Measurements from ENCODE around the gene GYPA. TPM values are rescaled to one million over a fixed set of nuclear protein-coding genes. Genes with fewer than 3 reads are reported as not detected.
"Not testable (repeated sequence)": the region's sequence is repeated elsewhere in the genome, so short reads cannot be mapped to it uniquely, and the experiment has no call there.

Gene GYPA
- total and polyA plus RNA-seq, 2 donors (not counting 1 experiment from before 2014, with no cell fraction given): not detected

DNA sequence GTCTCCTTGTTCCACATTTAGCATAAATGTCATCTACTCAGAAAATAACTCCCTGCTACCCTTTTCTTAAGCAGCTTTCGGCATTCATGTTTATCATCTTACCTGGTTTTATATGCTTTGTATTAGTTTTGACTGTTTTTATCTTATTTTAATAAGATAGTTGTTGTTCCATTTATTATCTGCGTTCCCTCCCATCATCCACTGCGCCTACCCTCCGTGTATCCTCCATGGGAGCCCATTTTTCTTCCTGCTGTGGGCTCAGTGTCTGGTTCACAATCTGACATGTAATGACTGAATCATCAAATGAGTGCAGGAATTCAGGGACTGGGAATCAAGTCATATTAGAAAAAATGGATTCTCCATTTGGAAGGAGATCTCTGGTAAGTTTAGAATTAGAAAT, 2.3 kb downstream of the GYPA start:
- H3K9me3 ChIP-seq (ENCODE audit: control insufficient read depth, insufficient read depth, low read depth, low read length); H3K27me3 ChIP-seq (ENCODE audit: control insufficient read depth, insufficient read depth, low read length); H4K20me1 ChIP-seq (ENCODE audit: control insufficient read depth, extremely low read depth, insufficient read depth, low read length); DNase-seq (ENCODE audit: low read depth in 2 of 2); H3K79me2 ChIP-seq (ENCODE audit: control insufficient read depth, insufficient read depth, low read length); H3K4me2 ChIP-seq (ENCODE audit: extremely low read depth, insufficient read depth, low read length); H3K9ac ChIP-seq (ENCODE audit: insufficient read depth, low read length); H3K4me1 ChIP-seq (ENCODE audit: control insufficient read depth, extremely low read depth, insufficient read depth, low read length); H3K27ac ChIP-seq (ENCODE audit: insufficient read depth, low read length); H2AFZ ChIP-seq (ENCODE audit: low read length); H3K36me3 ChIP-seq (ENCODE audit: control insufficient read depth, insufficient read depth, low read length); H3K4me3 ChIP-seq (replicated peaks in 1 of 4; ENCODE audit: control extremely low read depth in 1 of 4, insufficient read depth in 1 of 4, low read depth in 3 of 4, low read length in 4 of 4): not testable (repeated sequence)

- not testable (repeated sequence) for H3K79me2 ChIP-seq (ENCODE audit: control insufficient read depth, insufficient read depth, low read length); H3K27me3 ChIP-seq (ENCODE audit: control insufficient read depth, insufficient read depth, low read length); H3K9me3 ChIP-seq (ENCODE audit: control insufficient read depth, insufficient read depth, low read depth, low read length); H3K4me2 ChIP-seq (ENCODE audit: extremely low read depth, insufficient read depth, low read length); H3K4me3 ChIP-seq (replicated peaks in 1 of 4; ENCODE audit: control extremely low read depth in 1 of 4, insufficient read depth in 1 of 4, low read depth in 3 of 4, low read length in 4 of 4); H3K9ac ChIP-seq (ENCODE audit: insufficient read depth, low read length); H3K4me1 ChIP-seq (ENCODE audit: control insufficient read depth, extremely low read depth, insufficient read depth, low read length); H3K27ac ChIP-seq (ENCODE audit: insufficient read depth, low read length); H4K20me1 ChIP-seq (ENCODE audit: control insufficient read depth, extremely low read depth, insufficient read depth, low read length); H3K36me3 ChIP-seq (ENCODE audit: control insufficient read depth, insufficient read depth, low read length); H2AFZ ChIP-seq (ENCODE audit: low read length)
- peak in 1 of 2 donors; percentile 1 for DNase-seq (ENCODE audit: low read depth in 2 of 2)
Measured at GRCh38 chr4:144137137-144137931, 3.2 kb downstream of the GYPA start.

- H3K4me1 ChIP-seq (ENCODE audit: control insufficient read depth, extremely low read depth, insufficient read depth, low read length); H3K4me2 ChIP-seq (ENCODE audit: extremely low read depth, insufficient read depth, low read length); H2AFZ ChIP-seq (ENCODE audit: low read length); DNase-seq (ENCODE audit: low read depth in 2 of 2); H4K20me1 ChIP-seq (ENCODE audit: control insufficient read depth, extremely low read depth, insufficient read depth, low read length); H3K4me3 ChIP-seq (replicated peaks in 1 of 4; ENCODE audit: control extremely low read depth in 1 of 4, insufficient read depth in 1 of 4, low read depth in 3 of 4, low read length in 4 of 4); H3K27ac ChIP-seq (ENCODE audit: insufficient read depth, low read length); H3K36me3 ChIP-seq (ENCODE audit: control insufficient read depth, insufficient read depth, low read length); H3K27me3 ChIP-seq (ENCODE audit: control insufficient read depth, insufficient read depth, low read length); H3K79me2 ChIP-seq (ENCODE audit: control insufficient read depth, insufficient read depth, low read length); H3K9ac ChIP-seq (ENCODE audit: insufficient read depth, low read length); H3K9me3 ChIP-seq (ENCODE audit: control insufficient read depth, insufficient read depth, low read depth, low read length): not testable (repeated sequence)
Measured at GRCh38 chr4:144136189-144136588, 4.3 kb downstream of the GYPA start.

DNA sequence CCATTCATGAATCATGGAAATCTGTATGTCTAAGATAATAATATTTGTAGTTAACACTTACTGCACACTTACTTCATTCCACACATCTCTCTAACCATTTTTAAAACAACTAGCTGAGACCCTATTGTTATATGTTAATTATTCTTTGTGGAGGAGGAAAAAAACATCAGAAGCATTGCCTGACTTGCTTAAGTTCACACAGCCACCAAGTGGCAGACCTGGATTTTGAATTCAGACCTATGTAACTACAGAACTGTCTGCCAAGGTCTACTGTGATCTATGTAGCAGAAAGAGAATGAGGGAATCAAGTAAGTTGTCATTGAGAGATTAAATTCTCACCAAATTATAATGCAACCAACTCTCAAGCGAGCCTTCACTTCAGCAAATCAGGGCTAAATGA, 10.4 kb downstream of the GYPA start:
- not testable (repeated sequence) for H3K27ac ChIP-seq (ENCODE audit: insufficient read depth, low read length); H3K36me3 ChIP-seq (ENCODE audit: control insufficient read depth, insufficient read depth, low read length)

GRCh38 chr4:144129336-144129875, 11.1 kb downstream of the GYPA start:
- H3K9ac ChIP-seq (ENCODE audit: insufficient read depth, low read length); H3K4me1 ChIP-seq (ENCODE audit: control insufficient read depth, extremely low read depth, insufficient read depth, low read length); DNase-seq (ENCODE audit: low read depth in 2 of 2); H3K36me3 ChIP-seq (ENCODE audit: control insufficient read depth, insufficient read depth, low read length); H3K27ac ChIP-seq (ENCODE audit: insufficient read depth, low read length); H4K20me1 ChIP-seq (ENCODE audit: control insufficient read depth, extremely low read depth, insufficient read depth, low read length); H3K9me3 ChIP-seq (ENCODE audit: control insufficient read depth, insufficient read depth, low read depth, low read length); H3K27me3 ChIP-seq (ENCODE audit: control insufficient read depth, insufficient read depth, low read length); H3K4me2 ChIP-seq (ENCODE audit: extremely low read depth, insufficient read depth, low read length); H2AFZ ChIP-seq (ENCODE audit: low read length); H3K79me2 ChIP-seq (ENCODE audit: control insufficient read depth, insufficient read depth, low read length); H3K4me3 ChIP-seq (replicated peaks in 1 of 4; ENCODE audit: control extremely low read depth in 1 of 4, insufficient read depth in 1 of 4, low read depth in 3 of 4, low read length in 4 of 4): not testable (repeated sequence)

More for the DNA sequence above, 10.4 kb downstream of the GYPA start:
- not testable (repeated sequence) for H2AFZ ChIP-seq (ENCODE audit: low read length); H3K4me3 ChIP-seq (replicated peaks in 1 of 4; ENCODE audit: control extremely low read depth in 1 of 4, insufficient read depth in 1 of 4, low read depth in 3 of 4, low read length in 4 of 4); DNase-seq (ENCODE audit: low read depth in 2 of 2); H3K79me2 ChIP-seq (ENCODE audit: control insufficient read depth, insufficient read depth, low read length); H3K4me1 ChIP-seq (ENCODE audit: control insufficient read depth, extremely low read depth, insufficient read depth, low read length); H3K9me3 ChIP-seq (ENCODE audit: control insufficient read depth, insufficient read depth, low read depth, low read length); H3K27me3 ChIP-seq (ENCODE audit: control insufficient read depth, insufficient read depth, low read length); H3K4me2 ChIP-seq (ENCODE audit: extremely low read depth, insufficient read depth, low read length); H4K20me1 ChIP-seq (ENCODE audit: control insufficient read depth, extremely low read depth, insufficient read depth, low read length); H3K9ac ChIP-seq (ENCODE audit: insufficient read depth, low read length)

- not testable (repeated sequence) for H3K9ac ChIP-seq (ENCODE audit: insufficient read depth, low read length); H3K27me3 ChIP-seq (ENCODE audit: control insufficient read depth, insufficient read depth, low read length)
Measured at GRCh38 chr4:144128709-144129320, 11.7 kb downstream of the GYPA start.

More at GRCh38 chr4:144128709-144129320, 11.7 kb downstream of the GYPA start:
- not testable (repeated sequence) for H3K4me1 ChIP-seq (ENCODE audit: control insufficient read depth, extremely low read depth, insufficient read depth, low read length); H3K4me2 ChIP-seq (ENCODE audit: extremely low read depth, insufficient read depth, low read length); H4K20me1 ChIP-seq (ENCODE audit: control insufficient read depth, extremely low read depth, insufficient read depth, low read length); H2AFZ ChIP-seq (ENCODE audit: low read length); H3K27ac ChIP-seq (ENCODE audit: insufficient read depth, low read length); H3K4me3 ChIP-seq (replicated peaks in 1 of 4; ENCODE audit: control extremely low read depth in 1 of 4, insufficient read depth in 1 of 4, low read depth in 3 of 4, low read length in 4 of 4); H3K36me3 ChIP-seq (ENCODE audit: control insufficient read depth, insufficient read depth, low read length); H3K79me2 ChIP-seq (ENCODE audit: control insufficient read depth, insufficient read depth, low read length); H3K9me3 ChIP-seq (ENCODE audit: control insufficient read depth, insufficient read depth, low read depth, low read length)
- DNase-seq (ENCODE audit: low read depth in 2 of 2): peak in 1 of 2 donors; percentile 2
